ENCODE measurements around the gene ADAMTS17.

ADAMTS17 gene

GRCh38 chr15:100249096-100249815 lies 92.5 kb downstream of the ADAMTS17 start:
- DNase-seq = no peak

- no peak for DNase-seq
Observed at GRCh38 chr15:100248236-100248635, 93.5 kb downstream of the ADAMTS17 start.

- DNase-seq = no peak
Observed at GRCh38 chr15:100247228-100248225, 94.2 kb downstream of the ADAMTS17 start.

GRCh38 chr15:100245855-100246254 lies 95.9 kb downstream of the ADAMTS17 start:
- DNase-seq = no peak

- DNase-seq = no peak
Observed at GRCh38 chr15:100245487-100245820, 96.3 kb downstream of the ADAMTS17 start.

GRCh38 chr15:100244796-100245486 lies 96.8 kb downstream of the ADAMTS17 start:
- DNase-seq = no peak

GRCh38 chr15:100242989-100243388 lies 98.8 kb downstream of the ADAMTS17 start:
- DNase-seq = no peak

- no peak for DNase-seq
Observed at GRCh38 chr15:100241572-100242482, 99.9 kb downstream of the ADAMTS17 start.

GRCh38 chr15:100236981-100237720 lies 104.6 kb downstream of the ADAMTS17 start:
- DNase-seq = no peak

- no peak for DNase-seq
Observed at GRCh38 chr15:100235030-100235617, 106.7 kb downstream of the ADAMTS17 start.

GRCh38 chr15:100234158-100235029 lies 107.4 kb downstream of the ADAMTS17 start:
- no peak for DNase-seq

- DNase-seq = no peak
Observed at GRCh38 chr15:100230784-100231183, 111.0 kb downstream of the ADAMTS17 start.

GRCh38 chr15:100229181-100230163 lies 112.3 kb downstream of the ADAMTS17 start:
- no peak for DNase-seq

- no peak for DNase-seq
Observed at GRCh38 chr15:100227781-100228180, 114.0 kb downstream of the ADAMTS17 start.

- DNase-seq = no peak
Observed at GRCh38 chr15:100226107-100226506, 115.7 kb downstream of the ADAMTS17 start.

GRCh38 chr15:100224206-100225185 lies 117.3 kb downstream of the ADAMTS17 start:
- DNase-seq = no peak

GRCh38 chr15:100222349-100222715 lies 119.4 kb downstream of the ADAMTS17 start:
- DNase-seq = no peak
